ENCODE measurements around the gene MTG1.

MTG1 gene

DNA sequence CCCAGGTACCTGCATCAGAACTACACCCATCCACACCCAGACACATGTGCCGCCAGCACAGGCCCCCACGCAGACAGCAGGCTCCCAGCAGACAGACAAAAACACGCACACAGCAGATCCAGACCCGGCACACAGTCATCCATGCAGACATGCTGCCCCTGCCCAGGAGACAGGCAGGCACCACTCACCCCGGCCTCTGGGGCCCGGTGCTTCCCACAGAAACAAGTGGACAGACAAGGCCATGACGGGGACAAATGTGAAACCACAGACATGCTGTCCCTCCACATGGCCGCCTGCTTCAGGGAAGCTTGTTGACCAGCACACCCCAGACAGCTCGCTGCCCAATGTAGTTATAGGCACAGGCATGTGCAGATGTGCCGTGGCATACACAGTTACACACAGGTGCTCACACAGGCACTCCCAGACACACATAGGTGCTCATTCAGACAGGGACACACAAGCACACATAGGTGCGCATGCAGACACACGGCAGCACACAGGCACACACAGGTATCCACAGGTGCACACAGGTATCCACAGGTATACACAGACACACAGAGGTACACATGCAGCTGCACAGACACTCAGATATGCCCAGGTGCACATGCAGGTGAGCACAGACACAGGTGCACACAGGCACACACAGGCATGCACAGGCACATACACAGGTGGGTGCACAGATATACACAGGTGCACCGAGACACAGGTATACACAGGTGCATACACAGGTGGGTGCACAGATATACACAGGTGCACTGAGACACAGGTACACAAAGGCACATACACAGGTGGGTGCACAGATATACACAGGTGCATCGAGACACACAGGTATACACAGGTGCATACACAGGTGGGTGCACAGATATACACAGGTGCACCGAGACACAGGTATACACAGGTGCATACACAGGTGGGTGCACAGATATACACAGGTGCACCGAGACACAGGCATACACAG lies 49.3 kb downstream of the MTG1 start:
- in situ Hi-C loops (cut with HindIII; ENCODE audit: low sequenced_read_pairs), result no loop called here
- TF ChIP-seq, protein P1, sequence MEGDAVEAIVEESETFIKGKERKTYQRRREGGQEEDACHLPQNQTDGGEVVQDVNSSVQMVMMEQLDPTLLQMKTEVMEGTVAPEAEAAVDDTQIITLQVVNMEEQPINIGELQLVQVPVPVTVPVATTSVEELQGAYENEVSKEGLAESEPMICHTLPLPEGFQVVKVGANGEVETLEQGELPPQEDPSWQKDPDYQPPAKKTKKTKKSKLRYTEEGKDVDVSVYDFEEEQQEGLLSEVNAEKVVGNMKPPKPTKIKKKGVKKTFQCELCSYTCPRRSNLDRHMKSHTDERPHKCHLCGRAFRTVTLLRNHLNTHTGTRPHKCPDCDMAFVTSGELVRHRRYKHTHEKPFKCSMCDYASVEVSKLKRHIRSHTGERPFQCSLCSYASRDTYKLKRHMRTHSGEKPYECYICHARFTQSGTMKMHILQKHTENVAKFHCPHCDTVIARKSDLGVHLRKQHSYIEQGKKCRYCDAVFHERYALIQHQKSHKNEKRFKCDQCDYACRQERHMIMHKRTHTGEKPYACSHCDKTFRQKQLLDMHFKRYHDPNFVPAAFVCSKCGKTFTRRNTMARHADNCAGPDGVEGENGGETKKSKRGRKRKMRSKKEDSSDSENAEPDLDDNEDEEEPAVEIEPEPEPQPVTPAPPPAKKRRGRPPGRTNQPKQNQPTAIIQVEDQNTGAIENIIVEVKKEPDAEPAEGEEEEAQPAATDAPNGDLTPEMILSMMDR (IDR thresholded peaks at IDR 0.05; ENCODE audit: low read depth, low read length, missing control alignments), result no peak

GRCh38 chr10:133444342-133445267 lies 50.6 kb downstream of the MTG1 start:
- TF ChIP-seq, protein P1 (IDR thresholded peaks at IDR 0.05; ENCODE audit: low read depth, low read length, missing control alignments), result no peak
- in situ Hi-C loops (cut with HindIII; ENCODE audit: low sequenced_read_pairs), result no loop called here
- no peak for DNase-seq (ENCODE audit: low read depth)
- H3K4me3 ChIP-seq (ENCODE audit: low read depth, low read length), result no peak overlapping the region

More for the DNA sequence above, 49.3 kb downstream of the MTG1 start:
- no peak for DNase-seq (ENCODE audit: low read depth)
- no peak overlapping the region for H3K4me3 ChIP-seq (ENCODE audit: low read depth, low read length)

GRCh38 chr10:133445268-133445732 lies 51.3 kb downstream of the MTG1 start:
- DNase-seq (ENCODE audit: low read depth), result no peak
- in situ Hi-C loops (cut with HindIII; ENCODE audit: low sequenced_read_pairs), result no loop called here
- H3K4me3 ChIP-seq (ENCODE audit: low read depth, low read length), result no peak overlapping the region
- TF ChIP-seq, protein P1 (IDR thresholded peaks at IDR 0.05; ENCODE audit: low read depth, low read length, missing control alignments), result no peak

GRCh38 chr10:133445751-133446708 lies 52.1 kb downstream of the MTG1 start:
- TF ChIP-seq, protein P1 (IDR thresholded peaks at IDR 0.05; ENCODE audit: low read depth, low read length, missing control alignments), result no peak
- no peak overlapping the region for H3K4me3 ChIP-seq (ENCODE audit: low read depth, low read length)
- in situ Hi-C loops (cut with HindIII; ENCODE audit: low sequenced_read_pairs), result no loop called here
- DNase-seq (ENCODE audit: low read depth), result no peak

- in situ Hi-C loops (cut with HindIII; ENCODE audit: low sequenced_read_pairs), result no loop called here
- DNase-seq (ENCODE audit: low read depth), result no peak
- H3K4me3 ChIP-seq (ENCODE audit: low read depth, low read length), result no peak overlapping the region
- TF ChIP-seq, protein P1 (IDR thresholded peaks at IDR 0.05; ENCODE audit: low read depth, low read length, missing control alignments), result no peak
Observed at GRCh38 chr10:133446979-133447378, 53.0 kb downstream of the MTG1 start.
